Natural killer cell (primary cell): ENCODE measurements around the gene CMTM8. TPM values are rescaled to one million over a fixed set of nuclear protein-coding genes. Genes with fewer than 3 reads are reported as not detected.

Experiments used
- ATAC-seq, 3 donors: fragments of 150-1000 bp in 2 of 3; fragments of 200-7000 bp in 1 of 3; cut with Tn5 transposase; 1 replicate in 1 of 3; 2 replicates in 2 of 3; pipeline ENCODE4 v1.10.0; 2021; ENCODE audit warnings: mild to moderate bottlenecking in 2 of 3, moderate library complexity in 2 of 3
- DNase-seq, 2 donors: peaks; one replicate each; pipeline versions ENCODE4 v3.0.0 to v3.0.0-alpha.2; 2013 to 2021; ENCODE audit warnings: mixed read lengths in 1 of 2
- H3K27ac ChIP-seq: one replicate; pipeline ENCODE4 v1.5.1; 2013; ENCODE audit warnings: mild to moderate bottlenecking, low read length
- H3K27me3 ChIP-seq: one replicate; pipeline ENCODE4 v1.6.1; 2013; ENCODE audit warnings: low read length; ENCODE audit not compliant: control insufficient read depth, insufficient read depth
- H3K36me3 ChIP-seq: one replicate; pipeline ENCODE4 v1.6.1; 2013; ENCODE audit warnings: low read length; ENCODE audit not compliant: control insufficient read depth, insufficient read depth
- H3K4me1 ChIP-seq: one replicate; pipeline ENCODE4 v1.6.1; 2013; ENCODE audit warnings: low read length; ENCODE audit not compliant: control insufficient read depth, insufficient read depth
- H3K4me3 ChIP-seq: one replicate; pipeline ENCODE4 v1.5.1; 2013; ENCODE audit warnings: low read length
- H3K9me3 ChIP-seq: one replicate; pipeline ENCODE4 v1.6.1; 2013; ENCODE audit warnings: low read length; ENCODE audit not compliant: control insufficient read depth, insufficient read depth
- H3K27ac Mint-ChIP-seq, 2 donors: one replicate each; pipeline ENCODE4 v1.8.0; 2022; ENCODE audit warnings: mild to moderate bottlenecking in 2 of 2, mixed read lengths in 2 of 2, moderate library complexity in 1 of 2
- H3K27me3 Mint-ChIP-seq, 2 donors: one replicate each; pipeline ENCODE4 v1.8.0; 2022; ENCODE audit warnings: low read depth in 2 of 2, mixed read lengths in 2 of 2
- H3K36me3 Mint-ChIP-seq: one replicate; pipeline ENCODE4 v1.8.0; 2022; ENCODE audit warnings: mixed read lengths
- H3K4me1 Mint-ChIP-seq, 2 donors: one replicate each; pipeline ENCODE4 v1.8.0; 2022; ENCODE audit warnings: mixed read lengths in 2 of 2
- H3K4me3 Mint-ChIP-seq: one replicate; pipeline ENCODE4 v1.8.0; 2022; ENCODE audit warnings: mild to moderate bottlenecking, moderate library complexity, mixed read lengths
- H3K9me3 Mint-ChIP-seq, 2 donors: one replicate each; pipeline ENCODE4 v1.8.0; 2022; ENCODE audit warnings: mixed read lengths in 2 of 2
- CTCF ChIP-seq: fragments of 200-600 bp; IDR thresholded peaks from one replicate; pipeline ENCODE4 v1.8.0; 2022; ENCODE audit warnings: antibody characterized with exemption
- WGBS: methylation state at CpG from one replicate; pipeline ENCODE4 v1.1.7; 2013; ENCODE audit warnings: missing lambda C conversion rate; ENCODE audit not compliant: insufficient coverage; 5-methylcytosine and 5-hydroxymethylcytosine counted together
- intact Hi-C: fragments of 100-400 bp; cut with micrococcal nuclease; formaldehyde crosslinking; loops from one replicate; pipeline ENCODE4 v1.14.2; 2022
- total RNA-seq, 4 donors: library from RNA; stranded (reverse); fragments of 120-200 nt in 1 of 4; gene quantifications; one replicate each; pipeline versions ENCODE4 v1.2.3 to v1.2.4, GENCODE V29; 2013 to 2022

CMTM8 gene
- total RNA-seq, 3 donors from 2014 or later (not counting 1 experiment from before 2014, with no cell fraction given): 0.31 to 0.88 (median 0.83) TPM

GRCh38 chr3:32296251-32297204 lies 58.0 kb downstream of the CMTM8 start:
- Mint-ChIP-seq H3K27me3 (peaks cover 0 to 3% of the 10 kb centered on the region in 2 donors), H3K9me3 (no peaks in the 10 kb centered on the region), H3K4me3 (no peak overlapping the region), H3K36me3 (no peaks in the 10 kb centered on the region), H3K4me1 (peaks cover 0 to 5% of the 10 kb centered on the region in 2 donors), H3K27ac (no peak overlapping the region)
- DNase-seq: peak; percentile 35 to 88
- intact Hi-C loops: loop anchor here (1.0 to 10.0 kb wide), 3 partner anchors 103 to 368 kb away; no protein-coding TSS in a partner anchor
- TF ChIP-seq CTCF: peak; percentile 96
- peak; percentile 77 to 90 (median 82) for ATAC-seq
- Histone ChIP-seq H3K27ac (no peak overlapping the region), H3K27me3 (no peaks in the 10 kb centered on the region), H3K4me1 (peaks cover 7% of the 10 kb centered on the region), H3K4me3 (no peak overlapping the region), H3K36me3 (no peaks in the 10 kb centered on the region), H3K9me3 (no peaks in the 10 kb centered on the region)
- WGBS: 47% methylated on average over 6 of the region's 8 CpGs

DNA sequence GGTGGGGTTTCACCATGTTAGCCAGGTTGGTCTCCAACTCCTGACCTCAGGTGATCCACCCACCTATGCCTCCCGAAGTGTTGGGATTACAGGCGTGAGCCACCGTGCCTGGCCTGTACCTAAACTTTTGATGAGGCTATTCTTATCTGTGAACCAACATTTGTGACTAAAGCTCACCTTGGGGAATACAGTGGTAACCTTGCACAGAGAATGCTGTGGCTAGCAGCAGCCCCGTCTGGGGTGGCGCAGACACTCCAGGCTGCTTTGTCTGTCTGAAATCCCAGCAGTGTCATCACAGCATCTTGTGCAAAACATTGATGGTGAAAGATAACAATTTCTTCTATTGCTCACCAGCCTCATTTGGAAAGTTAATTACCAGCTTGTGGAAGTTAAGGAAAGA lies 58.9 kb downstream of the CMTM8 start:
- H3K4me1 Mint-ChIP-seq: peaks cover 0 to 5% of the 10 kb centered on the region in 2 donors
- ATAC-seq (no peak), DNase-seq (peak in 1 of 2 donors; percentile 74)
- intact Hi-C loops: loop anchor here (2.0 to 10.0 kb wide), 2 partner anchors 171 to 367 kb away; no protein-coding TSS in a partner anchor
- no peak overlapping the region for H3K4me3 ChIP-seq
- no peak overlapping the region for H3K27ac Mint-ChIP-seq
- H3K9me3 Mint-ChIP-seq: no peaks in the 10 kb centered on the region
- H3K4me1 ChIP-seq: peaks cover 7% of the 10 kb centered on the region
- H3K27me3 Mint-ChIP-seq: peaks cover 0 to 3% of the 10 kb centered on the region in 2 donors
- H3K4me3 Mint-ChIP-seq: no peak overlapping the region
- WGBS: 76% methylated on average over 5 of the region's 5 CpGs
- H3K27ac ChIP-seq: no peak overlapping the region
- H3K9me3 ChIP-seq: no peaks in the 10 kb centered on the region
- no peaks in the 10 kb centered on the region for H3K36me3 ChIP-seq
- TF ChIP-seq CTCF: no peak
- no peaks in the 10 kb centered on the region for H3K36me3 Mint-ChIP-seq
- H3K27me3 ChIP-seq: no peaks in the 10 kb centered on the region

- no peak for TF ChIP-seq CTCF
- H3K36me3 ChIP-seq: no peaks in the 10 kb centered on the region
- peaks cover 6% of the 10 kb centered on the region for H3K4me1 ChIP-seq
- 100% methylated on average over 2 of the region's 2 CpGs for WGBS
- Mint-ChIP-seq H3K9me3 (no peaks in the 10 kb centered on the region), H3K27me3 (no peaks in the 10 kb centered on the region), H3K4me1 (peaks cover 0 to 12% of the 10 kb centered on the region in 2 donors), H3K27ac (no peak overlapping the region), H3K4me3 (no peak overlapping the region), H3K36me3 (no peaks in the 10 kb centered on the region)
- no peak overlapping the region for H3K27ac ChIP-seq
- no peak for DNase-seq
- no peak overlapping the region for H3K4me3 ChIP-seq
- H3K9me3 ChIP-seq: no peaks in the 10 kb centered on the region
- no peak for ATAC-seq
- H3K27me3 ChIP-seq: no peaks in the 10 kb centered on the region
- intact Hi-C loops: no loop called here
Measured at GRCh38 chr3:32301426-32301825, 62.9 kb downstream of the CMTM8 start.
